GM19397 (cell line): ENCODE results near the gene ANKRD2.
"Not testable (repeated sequence)": the region's sequence is repeated elsewhere in the genome, so short reads cannot be mapped to it uniquely, and the experiment has no call there.

Experiments used
- ATAC-seq: cut with Tn5 transposase; IDR thresholded peaks from one replicate; pipeline ENCODE4 v1.9.1; 2021; ENCODE audit warnings: mild to moderate bottlenecking, moderate library complexity; ENCODE audit not compliant: unreplicated experiment

The ANKRD2 gene

GRCh38 chr10:97570789-97571471, 1.6 kb upstream of the ANKRD2 start:
- ATAC-seq, result no peak

GRCh38 chr10:97571622-97572021, 957 bp upstream of the ANKRD2 start:
- no peak for ATAC-seq

GRCh38 chr10:97573021-97573420, 442 bp downstream of the ANKRD2 start:
- ATAC-seq, result no peak

- no peak for ATAC-seq
Measured at GRCh38 chr10:97573672-97574071, 1.1 kb downstream of the ANKRD2 start.

- no peak for ATAC-seq
Measured at GRCh38 chr10:97574374-97575126, 2.0 kb downstream of the ANKRD2 start.

- no peak for ATAC-seq
Measured at GRCh38 chr10:97575127-97575668, 2.6 kb downstream of the ANKRD2 start.

GRCh38 chr10:97576487-97576886, 3.9 kb downstream of the ANKRD2 start:
- ATAC-seq, result not testable (repeated sequence)

GRCh38 chr10:97577701-97578100, 5.1 kb downstream of the ANKRD2 start:
- ATAC-seq, result no peak

GRCh38 chr10:97578171-97578844, 5.7 kb downstream of the ANKRD2 start:
- ATAC-seq, result no peak

- no peak for ATAC-seq
Measured at GRCh38 chr10:97580421-97581367, 8.1 kb downstream of the ANKRD2 start.

- no peak for ATAC-seq
Measured at GRCh38 chr10:97582169-97582568, 9.6 kb downstream of the ANKRD2 start.

GRCh38 chr10:97583476-97583875, 10.9 kb downstream of the ANKRD2 start:
- no peak for ATAC-seq

GRCh38 chr10:97584060-97584797, 11.7 kb downstream of the ANKRD2 start, which contains the start of gene HOGA1:
TSS of gene HOGA1 (plus strand) at chr10:97584389. CDS start at chr10:97584704, 315 bp downstream.
- no peak for ATAC-seq

GRCh38 chr10:97584798-97585438, 12.3 kb downstream of the ANKRD2 start:
- no peak for ATAC-seq

GRCh38 chr10:97585439-97585811, 12.8 kb downstream of the ANKRD2 start:
- no peak for ATAC-seq

- ATAC-seq, result no peak
Measured at GRCh38 chr10:97587183-97587582, 14.6 kb downstream of the ANKRD2 start.

GRCh38 chr10:97589479-97589878, 16.9 kb downstream of the ANKRD2 start, which contains the start of gene C10orf62:
TSS of gene C10orf62 (plus strand) at chr10:97589721. CDS start at chr10:97589898, 177 bp downstream.
- ATAC-seq, result no peak

- no peak for ATAC-seq
Measured at GRCh38 chr10:97590082-97590747, 17.6 kb downstream of the ANKRD2 start.
